K562 treated with DMSO at 1 percent for 48 hours (cell line): Measurements from ENCODE around the gene LY6G6C. TPM values are rescaled to one million over a fixed set of nuclear protein-coding genes. Genes with fewer than 3 reads are reported as not detected.

Experiments
- total RNA-seq: library from RNA; unstranded; fragments of 300-600 nt; gene quantifications from 2 replicates; pipeline ENCODE4 v1.2.3, GENCODE V29; 2022; ENCODE audit warnings: low replicate concordance; ENCODE audit errors: extremely low read depth

Gene LY6G6C
- total RNA-seq, result not detected in 2 replicates

DNA sequence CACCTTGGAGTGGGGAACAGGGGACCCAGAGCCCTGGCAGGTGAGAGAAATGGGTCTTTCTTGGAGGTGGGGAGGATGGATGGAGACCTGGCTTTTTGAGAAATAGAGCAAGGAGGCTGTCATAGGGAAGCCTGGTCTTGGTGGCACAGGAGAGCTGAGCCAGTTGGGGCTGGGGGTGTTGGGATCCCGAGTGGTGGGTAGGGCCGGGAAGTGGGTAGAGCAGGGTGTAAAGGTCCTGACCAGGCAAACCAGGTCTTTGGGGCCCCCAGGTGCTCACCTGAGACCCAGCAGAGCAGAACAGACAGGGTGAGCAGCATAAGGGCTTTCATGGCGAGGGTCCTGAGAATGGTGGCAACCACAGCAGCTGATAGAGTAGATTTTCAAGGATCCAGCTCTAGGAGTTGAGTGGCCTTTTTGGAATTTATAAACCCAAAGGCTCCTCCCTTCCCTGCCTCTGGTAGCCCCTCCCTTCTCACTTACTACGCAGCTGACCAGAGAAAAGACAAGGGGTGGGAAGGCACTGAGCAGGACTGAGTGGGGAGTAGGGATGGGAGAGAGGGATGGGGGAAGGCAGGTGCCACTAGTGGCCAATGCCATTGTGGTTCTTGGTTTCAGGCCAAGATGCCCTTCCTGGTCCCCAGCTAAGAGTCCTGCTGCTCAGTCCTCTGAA, at the start of gene LY6G6C:
Gene LY6G6C (minus strand): TSS at position 396 of the 670 bp plus-strand sequence. CDS start 67 bp downstream, at position 329.

DNA sequence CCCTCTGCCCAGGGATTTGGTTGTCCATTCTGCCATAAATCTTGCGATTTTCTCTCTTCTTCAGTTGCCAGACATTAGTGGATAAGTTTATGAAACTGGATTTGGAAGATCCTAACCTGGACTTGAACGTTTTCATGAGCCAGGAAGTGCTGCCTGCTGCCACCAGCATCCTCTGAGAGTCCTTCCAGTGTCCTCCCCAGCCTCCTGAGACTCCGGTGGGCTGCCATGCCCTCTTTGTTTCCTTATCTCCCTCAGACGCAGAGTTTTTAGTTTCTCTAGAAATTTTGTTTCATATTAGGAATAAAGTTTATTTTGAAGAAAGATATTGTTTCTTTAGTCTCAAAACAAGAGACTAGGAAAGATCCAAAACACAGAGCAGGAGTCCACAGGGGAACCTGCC, 40.8 kb upstream of the LY6G6C start, which contains the start of gene SAPCD1:
Gene SAPCD1 (plus strand): TSS at position 301 of the 400 bp plus-strand sequence. CDS start 399 bp downstream, outside the sequence.

GRCh38 chr6:31739639-31740396, 18.3 kb upstream of the LY6G6C start, which contains the start of gene MSH5:
TSS of gene MSH5 (plus strand) at chr6:31740005. CDS start at chr6:31740467, 462 bp downstream.

GRCh38 chr6:31736021-31736767, 14.6 kb upstream of the LY6G6C start, which contains the start of gene CLIC1:
TSS of gene CLIC1 (minus strand) at chr6:31736530. CDS start at chr6:31736300, 230 bp downstream.

GRCh38 chr6:31728767-31729514, 7.4 kb upstream of the LY6G6C start, which contains the start of gene DDAH2:
TSS of gene DDAH2 (minus strand) at chr6:31729299. CDS start at chr6:31729161, 138 bp downstream.

GRCh38 chr6:31723245-31723979, 1.9 kb upstream of the LY6G6C start, which contains the start of gene MPIG6B:
TSS of gene MPIG6B (plus strand) at chr6:31723373. CDS start at chr6:31723384, 11 bp downstream.

GRCh38 chr6:31715022-31715958, 6.3 kb downstream of the LY6G6C start, which contains the start of gene LY6G6D:
TSS of gene LY6G6D (plus strand) at chr6:31715348. CDS start at chr6:31715356, 8 bp downstream.

DNA sequence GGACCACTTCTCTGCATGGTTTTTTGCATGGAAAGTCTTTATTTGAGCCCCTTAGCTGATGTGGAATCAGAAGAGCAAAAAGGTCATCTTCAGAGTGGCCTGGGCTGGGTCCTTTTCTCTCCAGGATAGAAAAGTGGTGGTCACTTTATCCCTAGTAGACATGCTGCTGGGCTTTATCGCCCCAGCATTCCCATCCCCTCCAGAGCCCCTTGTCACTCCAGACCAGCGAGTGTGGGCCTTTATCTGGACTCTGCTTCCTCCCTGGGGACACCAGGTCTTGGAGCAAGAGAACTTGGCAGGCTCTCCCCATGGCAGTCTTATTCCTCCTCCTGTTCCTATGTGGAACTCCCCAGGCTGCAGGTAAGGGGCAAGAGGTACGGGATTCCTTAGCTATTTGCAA, 14.9 kb downstream of the LY6G6C start, which contains the start of gene LY6G6F:
Gene LY6G6F (plus strand): TSS at position 268 of the 400 bp plus-strand sequence. CDS start 41 bp downstream, at position 309.

DNA sequence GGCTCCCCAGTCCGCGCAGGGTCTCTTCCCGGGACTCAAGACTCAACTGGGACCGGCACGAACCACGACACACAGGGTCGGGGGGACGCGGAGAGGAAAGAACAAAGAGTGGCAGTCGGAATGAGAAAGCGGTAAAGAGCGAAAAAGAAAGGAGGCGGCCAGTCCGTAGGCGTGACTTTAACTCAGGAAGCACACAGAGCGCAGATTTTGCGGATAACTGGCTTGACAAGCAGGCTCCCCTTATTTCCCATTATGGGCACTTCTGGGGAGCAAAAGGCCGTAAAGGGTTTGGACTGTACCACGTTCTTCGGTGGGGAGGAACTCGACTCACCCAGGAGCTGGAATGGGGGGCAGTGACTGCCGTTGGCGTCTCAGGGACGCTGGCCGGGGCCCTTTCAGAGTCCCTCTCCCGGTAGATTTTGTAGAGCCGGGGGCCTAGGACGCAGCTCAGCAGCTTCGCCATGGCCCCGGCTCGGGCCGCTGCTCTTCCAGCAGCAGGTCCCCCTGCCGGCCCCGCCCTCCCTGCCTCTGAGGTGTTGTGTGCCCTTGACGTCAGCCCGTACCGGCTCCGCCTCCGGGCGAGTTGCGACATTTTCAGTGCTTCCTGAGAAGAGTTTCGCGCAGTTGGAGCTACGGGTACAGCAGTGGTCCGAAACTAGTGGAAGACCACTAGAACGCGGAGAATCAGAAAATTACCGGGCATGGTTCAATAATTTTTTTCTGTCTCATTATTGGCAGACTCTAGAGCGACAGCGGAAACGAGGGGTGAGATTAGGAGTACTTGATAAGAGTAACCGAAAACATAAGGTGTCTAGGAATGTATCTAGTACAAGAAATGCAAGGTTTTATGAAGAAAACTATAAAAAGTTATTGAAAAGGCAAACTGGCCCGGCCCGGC, 18.5 kb downstream of the LY6G6C start, which contains the start of gene ABHD16A:
Gene ABHD16A (minus strand): TSS at position 506 of the 898 bp plus-strand sequence. CDS start 43 bp downstream, at position 463.

DNA sequence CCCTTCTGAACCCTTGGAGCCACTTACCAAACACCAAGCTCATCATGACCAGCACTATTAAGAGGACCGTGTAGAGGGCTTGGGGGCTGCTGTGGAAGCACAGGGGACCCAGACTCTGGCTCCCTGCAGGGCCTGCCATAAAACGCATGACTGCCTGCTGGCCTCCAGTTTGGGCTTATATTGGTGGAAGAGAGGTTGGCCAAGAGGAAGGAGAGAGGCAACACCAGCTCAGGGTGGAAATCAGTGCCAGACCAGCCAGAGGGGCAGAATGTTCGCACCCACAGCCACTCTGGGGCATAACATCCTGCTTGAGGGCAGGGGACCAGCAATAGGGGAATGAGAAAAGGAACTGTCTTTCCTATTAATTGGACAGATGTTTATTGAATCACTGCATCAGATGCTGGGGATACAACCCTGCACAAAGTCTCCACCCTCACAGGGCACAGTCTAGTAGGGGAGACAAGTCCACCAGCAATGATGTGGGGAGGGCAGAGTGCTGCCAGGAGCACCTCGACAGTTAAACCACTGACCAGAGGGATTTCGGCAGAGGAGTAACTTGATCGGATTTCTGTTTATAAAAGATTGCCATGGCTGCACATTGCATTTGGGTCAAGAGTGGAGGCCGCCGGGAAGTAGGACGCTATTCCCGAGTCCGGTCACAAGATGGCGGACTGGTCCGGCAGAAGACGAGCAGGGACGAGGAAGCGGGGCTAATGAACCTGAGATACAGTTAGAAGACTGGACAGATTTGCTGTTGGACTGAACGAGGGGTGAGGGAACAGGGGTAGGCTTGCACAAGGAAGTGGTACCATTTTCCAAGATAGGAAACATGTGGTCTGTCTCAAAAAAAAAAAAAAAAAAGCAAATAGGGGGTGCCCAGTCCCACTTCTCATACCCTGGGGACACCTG, 41.1 kb downstream of the LY6G6C start, which contains the start of gene LY6G5C:
Gene LY6G5C (minus strand): TSS at position 842 of the 909 bp plus-strand sequence. CDS start 694 bp downstream, at position 148.

DNA sequence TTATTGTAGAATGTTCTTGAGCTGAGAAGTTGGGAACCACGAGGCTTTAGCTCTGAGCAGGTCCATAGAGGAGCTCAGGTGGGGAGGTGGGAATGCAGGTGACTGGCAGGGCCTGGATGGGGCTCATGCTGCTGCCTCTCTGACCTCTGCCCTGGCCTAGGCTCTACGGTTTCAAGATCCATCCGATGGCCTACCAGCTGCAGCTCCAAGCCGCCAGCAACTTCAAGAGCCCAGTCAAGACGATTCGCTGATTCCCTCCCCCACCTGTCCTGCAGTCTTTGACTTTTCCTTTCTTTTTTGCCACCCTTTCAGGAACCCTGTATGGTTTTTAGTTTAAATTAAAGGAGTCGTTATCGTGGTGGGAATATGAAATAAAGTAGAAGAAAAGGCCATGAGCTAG, 51.9 kb downstream of the LY6G6C start, which contains the start of gene LY6G5B:
Gene LY6G5B (plus strand): TSS at position 301 of the 400 bp plus-strand sequence. CDS start 975 bp downstream, outside the sequence.

Other genes with a start within 250 kb of the LY6G6C start
- gene MICB, start 223.6 kb downstream of the LY6G6C start, total RNA-seq, result not detected in 2 replicates
- gene MCCD1, start 192.8 kb downstream of the LY6G6C start, total RNA-seq, result not detected in 2 replicates
- not detected in 2 replicates for gene DDX39B, start 179.7 kb downstream of the LY6G6C start, total RNA-seq
- not detected in 2 replicates for gene ATP6V1G2, start 175.1 kb downstream of the LY6G6C start, total RNA-seq
- not detected in 2 replicates for gene NFKBIL1, start 174.1 kb downstream of the LY6G6C start, total RNA-seq
- gene LTA, start 149.5 kb downstream of the LY6G6C start, total RNA-seq, result not detected in 2 replicates
- not detected in 2 replicates for gene TNF, start 146.2 kb downstream of the LY6G6C start, total RNA-seq
- not detected in 2 replicates for gene LTB, start 139.3 kb downstream of the LY6G6C start, total RNA-seq
- not detected in 2 replicates for gene LST1, start 135.5 kb downstream of the LY6G6C start, total RNA-seq
- not detected in 2 replicates for gene NCR3, start 128.7 kb downstream of the LY6G6C start, total RNA-seq
- not detected in 2 replicates for gene AIF1, start 106.5 kb downstream of the LY6G6C start, total RNA-seq
- gene PRRC2A, start 101.0 kb downstream of the LY6G6C start, total RNA-seq, result 599 TPM in 1 of 2 replicates, not detected in the other
- gene BAG6, start 69.1 kb downstream of the LY6G6C start, total RNA-seq, result 212 TPM in 1 of 2 replicates, not detected in the other
- not detected in 2 replicates for gene APOM, start 65.9 kb downstream of the LY6G6C start, total RNA-seq
- gene C6orf47, start 61.0 kb downstream of the LY6G6C start, total RNA-seq, result not detected in 2 replicates
- not detected in 2 replicates for gene GPANK1, start 56.7 kb downstream of the LY6G6C start, total RNA-seq
- gene CSNK2B, start 55.7 kb downstream of the LY6G6C start, total RNA-seq, result 596 TPM in 1 of 2 replicates, not detected in the other
- gene LY6G5B, start 51.8 kb downstream of the LY6G6C start, total RNA-seq, result not detected in 2 replicates
- not detected in 2 replicates for gene LY6G5C, start 40.7 kb downstream of the LY6G6C start, total RNA-seq
- gene ABHD16A, start 18.4 kb downstream of the LY6G6C start, total RNA-seq, result not detected in 2 replicates
- not detected in 2 replicates for gene LY6G6F, start 14.9 kb downstream of the LY6G6C start, total RNA-seq
- gene LY6G6D, start 6.4 kb downstream of the LY6G6C start, total RNA-seq, result not detected in 2 replicates
- not detected in 2 replicates for gene MPIG6B, start 1.6 kb upstream of the LY6G6C start, total RNA-seq
- not detected in 2 replicates for gene DDAH2, start 7.6 kb upstream of the LY6G6C start, total RNA-seq
- 1,281 TPM in 1 of 2 replicates, not detected in the other for gene CLIC1, start 14.8 kb upstream of the LY6G6C start, total RNA-seq
- not detected in 2 replicates for gene MSH5, start 18.3 kb upstream of the LY6G6C start, total RNA-seq
- gene SAPCD1, start 40.9 kb upstream of the LY6G6C start, total RNA-seq, result not detected in 2 replicates
- not detected in 2 replicates for gene VWA7, start 55.6 kb upstream of the LY6G6C start, total RNA-seq
- gene VARS1, start 74.0 kb upstream of the LY6G6C start, total RNA-seq, result 668 TPM in 1 of 2 replicates, not detected in the other
- not detected in 2 replicates for gene LSM2, start 85.2 kb upstream of the LY6G6C start, total RNA-seq
- not detected in 2 replicates for gene HSPA1L, start 93.5 kb upstream of the LY6G6C start, total RNA-seq
- not detected in 2 replicates for gene HSPA1A, start 93.8 kb upstream of the LY6G6C start, total RNA-seq
- gene HSPA1B, start 106.0 kb upstream of the LY6G6C start, total RNA-seq, result 760 TPM in 1 of 2 replicates, not detected in the other
- 455 TPM in 1 of 2 replicates, not detected in the other for gene NEU1, start 141.1 kb upstream of the LY6G6C start, total RNA-seq
- not detected in 2 replicates for gene SLC44A4, start 157.3 kb upstream of the LY6G6C start, total RNA-seq
- not detected in 2 replicates for gene EHMT2, start 176.0 kb upstream of the LY6G6C start, total RNA-seq
- not detected in 2 replicates for gene ZBTB12, start 180.3 kb upstream of the LY6G6C start, total RNA-seq
- not detected in 2 replicates for gene C2, start 206.0 kb upstream of the LY6G6C start, total RNA-seq
- gene CFB, start 224.3 kb upstream of the LY6G6C start, total RNA-seq, result not detected in 2 replicates
- not detected in 2 replicates for gene NELFE, start 237.2 kb upstream of the LY6G6C start, total RNA-seq
- gene SKIC2, start 237.4 kb upstream of the LY6G6C start, total RNA-seq, result not detected in 2 replicates